GM03348 (cell line): ENCODE results near the gene CNN1.

ENCODE experiments used
- DNase-seq: peaks from one replicate; pipeline ENCODE4 v3.0.0; 2012; ENCODE audit warnings: low spot score

CNN1 gene

DNA sequence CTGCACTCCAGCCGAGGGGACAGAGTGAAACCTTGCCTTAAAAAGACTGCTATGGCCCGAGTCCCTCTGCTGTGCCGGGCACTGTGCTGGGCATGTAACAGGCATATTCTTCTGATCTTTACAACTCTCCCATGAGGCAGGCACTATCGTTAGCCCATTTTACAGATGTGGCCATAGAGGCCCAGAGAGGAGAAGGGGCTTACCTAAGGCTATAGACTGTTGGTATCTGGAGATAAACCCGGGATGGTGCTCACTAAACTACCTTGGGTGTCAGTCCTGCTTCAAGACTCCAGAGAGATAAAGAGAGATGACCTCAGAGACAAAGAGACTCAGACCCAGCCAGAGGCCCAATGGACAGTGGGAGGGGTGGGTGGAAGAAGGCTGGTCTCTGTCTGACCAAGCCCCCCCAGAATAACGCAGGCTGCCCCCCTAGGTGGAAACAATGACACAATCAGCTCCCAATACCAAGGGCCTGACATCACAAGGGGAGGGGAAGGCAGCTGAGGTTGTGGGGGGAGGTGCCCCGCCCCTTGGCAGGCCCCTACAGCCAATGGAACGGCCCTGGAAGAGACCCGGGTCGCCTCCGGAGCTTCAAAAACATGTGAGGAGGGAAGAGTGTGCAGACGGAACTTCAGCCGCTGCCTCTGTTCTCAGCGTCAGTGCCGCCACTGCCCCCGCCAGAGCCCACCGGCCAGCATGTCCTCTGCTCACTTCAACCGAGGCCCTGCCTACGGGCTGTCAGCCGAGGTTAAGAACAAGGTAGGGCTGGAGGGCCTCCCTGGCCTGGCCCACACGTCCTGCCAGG is at the start of gene CNN1:
Gene CNN1, plus strand, starts transcription at position 620 of the 805 bp plus-strand sequence. Its CDS starts 77 bp downstream, at position 697.
- peak; percentile 90 for DNase-seq

DNA sequence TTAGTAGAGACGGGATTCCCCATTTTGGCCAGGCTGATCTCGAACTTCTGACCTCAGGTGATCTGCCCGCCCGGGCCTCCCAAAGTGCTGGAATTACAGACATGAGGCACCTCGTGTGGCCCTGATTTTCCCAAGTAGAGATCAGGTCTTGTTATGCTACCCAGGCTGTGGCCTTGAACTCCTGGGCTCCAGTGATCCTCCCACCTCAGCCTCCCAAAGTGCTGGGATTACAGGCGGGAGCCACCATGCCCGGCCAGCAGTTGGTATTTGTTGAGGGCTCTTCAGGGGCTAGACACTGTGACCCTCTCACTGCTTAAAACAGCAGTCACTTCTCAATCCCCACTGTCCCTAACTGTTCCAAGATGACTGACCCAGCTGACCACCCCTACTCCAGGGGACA is 49.3 kb upstream of the CNN1 start:
- DNase-seq: no peak

DNA sequence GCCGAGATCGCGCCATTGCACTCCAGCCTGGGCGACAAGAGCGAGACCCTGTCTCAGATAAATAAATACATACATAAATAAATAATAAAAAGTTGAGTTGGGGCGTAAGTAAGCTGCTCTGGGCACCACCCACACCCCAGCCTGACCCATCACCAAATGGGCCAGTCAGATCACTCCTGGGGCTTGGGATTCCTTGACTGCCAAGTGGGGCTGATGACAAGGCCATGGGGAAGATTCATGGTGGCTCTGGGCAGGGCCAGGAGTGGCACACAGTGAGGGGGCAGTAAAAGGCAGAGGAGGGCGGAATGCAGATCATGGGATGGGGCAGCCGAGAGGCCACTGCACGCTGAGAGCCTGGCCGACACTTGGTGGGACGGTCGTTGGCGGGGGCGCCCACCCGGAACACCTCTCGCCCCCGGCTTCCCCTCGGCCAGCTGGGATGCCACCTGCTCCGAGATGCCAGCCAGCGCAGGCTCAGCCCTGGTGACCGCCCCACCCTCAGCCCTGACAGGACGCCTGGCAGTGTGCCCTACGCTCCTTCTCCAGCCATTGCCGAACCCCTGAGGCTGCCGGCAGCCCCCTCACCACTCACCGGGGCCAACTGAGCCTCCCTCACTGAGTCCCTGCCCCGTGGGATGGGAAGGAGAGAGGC is 43.9 kb upstream of the CNN1 start:
- DNase-seq: no peak

DNA sequence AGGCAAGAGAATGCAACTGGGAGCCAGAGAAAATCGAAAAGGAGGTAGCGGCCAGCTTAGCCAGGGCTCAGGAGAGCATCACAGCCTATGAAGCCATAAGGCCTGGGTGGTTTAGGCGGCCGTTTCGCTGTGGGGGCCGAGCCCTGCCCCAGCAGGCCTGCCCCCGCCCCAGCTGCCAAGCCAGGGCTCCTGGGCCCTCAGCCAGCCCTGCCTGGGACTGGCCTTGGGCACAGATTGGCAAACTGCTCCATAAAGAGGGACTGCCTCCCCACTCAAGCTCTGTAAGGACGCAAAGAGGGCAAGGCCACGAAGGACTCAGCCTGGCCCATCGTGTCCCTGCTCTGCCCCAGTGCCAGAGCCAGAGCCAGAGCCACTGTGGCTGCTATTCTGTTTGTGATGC is 43.2 kb upstream of the CNN1 start:
- DNase-seq: no peak

DNA sequence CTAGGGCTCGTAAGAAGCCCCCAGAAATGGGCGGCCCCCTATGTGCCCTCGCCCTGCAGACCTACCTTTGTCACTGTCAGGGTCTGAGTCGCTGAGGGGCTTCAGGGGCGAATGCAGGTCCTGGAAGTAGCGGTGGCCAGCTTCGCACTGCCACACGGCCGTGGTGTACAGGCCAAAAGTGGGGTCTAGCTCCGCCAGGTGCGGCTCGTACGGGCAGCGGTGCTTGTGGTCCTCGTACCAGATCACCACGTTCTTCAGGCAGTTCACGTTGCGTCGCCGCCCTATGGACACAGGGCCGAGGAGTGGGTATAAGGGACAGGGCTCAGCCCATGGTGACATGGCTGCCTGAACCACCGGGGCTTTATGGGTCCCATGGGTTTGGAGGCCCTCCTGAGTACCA is 42.8 kb upstream of the CNN1 start:
- no peak for DNase-seq

DNA sequence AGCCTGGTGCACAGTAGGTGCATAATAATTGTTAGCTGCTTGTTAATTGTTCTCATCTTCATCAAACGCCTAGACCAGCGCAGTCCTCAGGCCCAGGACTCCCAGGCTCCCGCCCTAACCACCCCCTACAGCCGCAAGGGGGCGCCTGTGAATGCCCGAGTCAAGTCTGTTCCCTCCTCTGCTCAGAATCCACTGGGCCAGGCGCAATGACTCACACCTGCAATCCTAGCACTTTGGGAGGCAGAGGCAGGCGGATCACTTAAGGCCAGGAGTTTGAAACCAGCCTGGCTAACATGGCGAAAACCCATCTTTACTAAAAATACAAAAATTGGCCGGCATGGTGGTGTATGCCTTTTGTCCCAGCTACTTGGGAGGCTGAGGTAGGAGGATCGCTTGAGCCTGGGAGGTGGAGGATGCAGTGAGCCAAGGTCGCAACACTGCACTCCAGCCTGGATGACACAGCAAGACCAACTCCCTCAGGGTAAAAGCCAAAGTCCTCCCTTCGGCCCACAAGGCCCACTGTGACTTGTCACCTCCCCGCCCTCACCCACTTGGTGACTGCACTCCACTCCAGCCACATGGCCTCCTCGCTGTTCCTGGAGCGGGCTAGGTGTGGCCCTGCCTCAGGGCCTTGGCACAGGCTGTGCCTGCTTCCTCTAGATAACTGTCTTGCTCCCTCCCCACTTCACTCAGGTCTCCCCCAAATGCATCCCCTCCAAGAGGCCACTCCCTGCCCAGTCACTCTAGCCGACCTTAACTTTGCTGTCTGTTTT is 42.1 kb upstream of the CNN1 start:
- peak; percentile 89 for DNase-seq

DNA sequence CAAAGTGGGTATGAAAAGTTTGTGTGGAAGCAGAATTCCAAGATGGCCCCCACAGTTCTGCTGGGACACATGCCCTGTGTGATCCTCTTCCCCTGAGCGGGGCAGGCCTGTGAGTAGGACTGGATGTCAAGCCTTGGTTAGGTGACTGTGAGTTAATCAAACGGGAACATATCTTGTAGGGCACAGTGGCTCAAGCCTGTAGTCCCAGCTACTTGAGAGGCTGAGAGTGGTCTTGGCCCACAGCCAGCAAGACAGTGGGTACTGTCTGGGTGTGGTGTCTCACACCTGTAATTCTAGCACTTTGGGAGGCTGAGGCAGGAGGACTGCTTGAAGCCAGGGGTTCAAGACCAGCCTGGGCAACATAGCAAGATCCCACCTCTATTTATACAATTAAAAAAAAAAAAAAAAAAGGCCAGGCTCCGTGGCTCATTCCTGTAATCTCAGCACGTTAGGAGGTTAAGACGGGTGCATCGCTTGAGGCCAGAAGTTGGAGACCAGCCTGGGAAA is 39.4 kb upstream of the CNN1 start:
- no peak for DNase-seq

DNA sequence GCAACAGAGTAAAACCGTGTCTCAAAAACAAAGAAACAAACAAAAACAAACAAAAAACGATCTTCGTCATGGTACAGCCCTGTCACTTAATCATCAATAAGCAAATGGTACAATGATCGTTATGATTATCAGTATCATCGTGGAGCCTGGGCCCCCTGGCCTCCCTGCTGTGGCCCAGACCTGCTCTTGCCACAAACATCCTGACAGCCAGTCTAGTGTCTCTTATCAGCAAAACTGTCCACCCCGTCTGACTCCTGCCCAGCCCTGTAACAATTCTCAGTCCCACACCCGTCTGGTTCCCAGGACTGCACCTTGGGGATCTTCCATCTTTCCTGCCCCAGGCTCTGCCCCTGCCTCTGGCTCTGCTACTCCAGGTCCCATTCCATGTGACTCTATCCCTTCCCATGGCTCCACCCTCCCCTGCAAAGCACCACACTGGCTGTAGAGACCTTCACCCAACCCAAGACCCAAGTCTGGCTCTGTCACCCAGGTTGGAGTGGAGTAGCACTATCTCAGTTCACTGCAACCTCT is 38.7 kb upstream of the CNN1 start:
- no peak for DNase-seq

DNA sequence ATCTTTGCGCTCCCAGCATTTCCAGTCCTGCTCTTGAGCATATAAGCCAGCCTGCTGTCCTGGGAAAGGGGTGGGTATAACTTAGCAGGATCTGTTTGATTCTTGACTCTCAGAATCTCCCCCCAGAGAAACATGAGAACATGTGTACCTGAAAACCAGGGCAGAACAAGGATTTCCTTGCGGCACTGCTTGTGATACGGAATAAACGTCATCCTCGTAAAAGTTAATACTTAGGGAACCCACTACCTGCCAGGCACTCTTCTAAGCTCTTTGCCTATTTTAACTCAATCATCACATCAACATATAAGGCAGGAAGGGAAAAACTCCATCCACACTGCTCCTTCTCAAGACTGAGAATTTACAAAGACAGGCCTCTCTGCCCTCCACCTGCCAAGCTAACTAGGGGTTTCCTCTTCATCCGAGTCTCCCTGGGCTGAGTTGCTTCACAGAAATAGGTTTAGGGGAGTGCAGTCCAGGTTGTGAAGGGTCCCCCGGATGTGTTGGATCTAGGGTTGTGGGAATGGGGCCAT is 34.1 kb upstream of the CNN1 start:
- no peak for DNase-seq

DNA sequence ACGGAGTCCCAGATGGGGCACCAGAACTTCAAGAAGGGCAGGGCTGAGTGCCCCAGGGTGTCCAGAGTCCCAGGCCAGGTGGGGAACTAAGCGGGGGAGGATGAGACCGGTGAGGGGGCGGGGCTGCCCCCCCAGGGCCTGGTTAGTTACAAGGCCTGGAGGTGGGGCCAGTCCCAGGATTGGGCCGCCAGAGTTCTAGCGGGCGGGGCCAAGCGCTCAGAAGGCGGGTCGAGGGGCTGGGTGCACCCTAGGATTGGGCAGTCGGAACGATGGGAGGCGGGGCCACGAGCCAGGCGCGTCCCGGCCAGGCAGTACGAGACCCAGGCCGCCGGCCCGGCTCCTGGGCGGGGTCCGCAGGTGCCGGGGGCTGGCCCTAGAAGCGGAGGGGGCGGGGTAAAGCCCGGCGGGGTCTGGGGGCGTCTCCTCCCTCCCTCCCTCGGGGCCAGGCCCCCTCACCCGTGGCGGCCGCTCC is 33.6 kb upstream of the CNN1 start:
- DNase-seq: peak; percentile 99

DNA sequence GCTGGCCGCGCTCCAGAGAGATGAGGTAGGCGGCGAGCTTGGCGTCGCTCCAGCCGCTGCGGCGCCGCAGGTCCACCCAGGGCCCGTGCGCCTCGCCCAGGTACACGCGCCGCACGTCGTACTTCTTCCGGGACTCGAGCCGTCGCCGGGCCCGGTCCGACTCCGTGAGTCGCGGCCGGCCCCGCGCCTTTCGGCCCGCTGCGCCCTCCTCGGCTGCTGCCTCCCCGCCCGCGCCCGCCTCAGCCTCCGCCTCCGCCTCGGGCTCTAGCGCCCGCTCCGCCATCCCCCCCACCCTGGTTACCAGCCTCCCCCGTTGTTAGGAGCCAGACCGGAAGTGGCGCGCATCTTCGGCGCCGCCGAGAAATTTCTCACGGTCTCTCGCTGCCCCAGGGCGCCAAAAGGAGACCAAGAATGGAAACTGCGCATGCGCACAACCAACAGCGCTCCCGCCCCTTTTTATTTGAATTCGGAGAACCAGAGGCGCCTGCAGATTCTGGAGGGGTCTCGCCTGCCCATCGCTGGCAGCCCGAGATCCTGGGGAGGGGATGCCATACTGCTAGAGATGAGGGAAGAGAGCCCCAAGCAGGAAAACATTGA is 33.0 kb upstream of the CNN1 start, which contains the start of gene ZNF653:
Gene ZNF653, minus strand, starts transcription at position 336 of the 597 bp plus-strand sequence. Its CDS starts 53 bp downstream, at position 283.
- peak; percentile 98 for DNase-seq

DNA sequence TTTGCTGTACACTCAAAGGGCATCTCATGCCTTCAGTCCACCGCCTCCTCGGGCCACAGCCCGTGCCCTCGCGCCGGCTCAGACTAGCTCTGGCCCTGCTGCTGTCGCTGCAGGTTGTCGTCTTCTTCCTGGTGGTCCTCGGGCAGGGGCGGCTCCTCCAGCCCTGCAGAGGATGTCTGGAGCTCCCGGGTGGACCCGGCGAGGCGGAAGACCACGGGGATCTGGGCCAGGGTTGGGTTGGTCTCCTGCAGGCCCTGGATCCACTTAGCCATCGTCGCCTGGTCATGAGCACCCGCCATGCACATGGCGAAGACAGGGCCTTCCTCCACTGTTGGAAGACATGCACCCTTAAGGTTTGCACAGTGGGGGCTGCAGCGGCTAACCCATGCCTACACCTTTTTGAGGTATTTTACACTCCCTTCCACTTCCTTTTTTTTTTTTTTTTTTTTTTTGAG is 32.5 kb upstream of the CNN1 start:
- no peak for DNase-seq

DNA sequence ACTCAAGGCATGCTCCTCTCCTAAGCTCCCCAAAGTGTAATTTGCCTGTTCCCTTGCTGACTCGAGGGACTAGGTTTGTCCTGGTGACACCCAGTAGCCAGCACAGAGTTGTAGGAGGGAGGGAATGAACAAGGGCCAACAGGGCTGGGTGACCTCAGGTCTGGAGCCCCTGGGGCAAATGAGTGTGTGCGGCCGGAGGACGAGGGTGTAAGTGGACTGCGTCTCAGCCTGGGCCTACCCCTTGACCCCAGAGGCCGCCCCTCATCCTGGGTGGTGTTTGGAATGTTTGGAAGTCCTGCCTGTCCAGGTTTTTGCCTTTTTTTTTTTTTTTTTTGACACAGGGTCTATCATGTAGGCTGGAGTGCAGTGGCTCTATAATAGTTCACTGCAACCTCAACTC is 31.7 kb upstream of the CNN1 start:
- DNase-seq: no peak

DNA sequence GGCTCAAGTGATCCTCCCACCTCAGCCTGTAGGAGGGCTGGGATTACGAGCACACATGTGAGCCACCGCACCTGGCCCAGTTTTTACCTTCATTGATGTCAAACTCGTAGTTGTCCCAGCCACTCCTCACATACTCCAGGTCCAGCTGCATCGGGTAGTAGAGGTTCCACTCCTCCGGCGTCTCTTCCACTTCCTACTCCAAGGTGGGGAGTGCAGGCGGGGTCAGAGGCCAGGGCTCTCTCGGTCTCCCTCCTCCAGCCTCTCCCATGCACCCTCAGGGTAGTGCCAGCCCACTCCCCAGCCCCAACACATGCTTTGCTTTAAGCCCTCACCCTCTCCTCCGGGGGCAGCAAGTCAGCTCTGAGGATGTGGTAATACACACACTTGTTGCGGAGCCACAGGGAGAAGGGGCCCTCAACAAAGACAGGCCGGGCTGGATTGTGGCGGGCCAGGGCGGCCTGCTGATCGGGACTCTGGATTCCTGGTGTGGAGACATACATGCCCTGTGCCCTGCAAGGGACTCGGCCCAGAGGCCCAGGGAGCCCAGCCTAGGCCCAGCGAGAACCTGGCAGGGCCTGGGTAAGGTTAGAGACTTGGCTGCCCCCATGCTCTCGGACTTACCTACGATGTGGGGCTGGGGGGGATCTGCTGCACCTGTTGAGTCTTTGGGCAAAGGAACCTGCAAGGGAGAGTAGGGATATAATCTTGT is 31.1 kb upstream of the CNN1 start:
- no peak for DNase-seq

DNA sequence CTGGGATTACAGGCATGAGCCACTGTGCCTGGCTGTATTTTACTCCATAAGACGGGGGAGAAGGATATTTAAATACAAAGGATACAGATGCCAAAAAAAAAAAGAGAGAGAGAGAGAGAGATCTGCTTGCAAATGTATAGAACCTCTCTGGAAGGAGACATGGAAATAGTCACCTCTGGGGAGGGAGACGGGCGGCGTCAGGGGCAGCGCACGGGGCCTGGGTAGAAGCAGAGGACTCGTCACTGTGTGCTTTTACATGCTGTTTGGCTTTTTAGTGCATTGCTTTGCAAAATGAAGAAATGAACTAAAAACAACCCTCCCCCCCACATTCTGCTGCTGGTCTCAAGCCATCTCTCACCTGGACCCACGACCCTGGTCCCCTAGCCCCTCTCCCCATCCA is 28.2 kb upstream of the CNN1 start:
- DNase-seq: no peak

DNA sequence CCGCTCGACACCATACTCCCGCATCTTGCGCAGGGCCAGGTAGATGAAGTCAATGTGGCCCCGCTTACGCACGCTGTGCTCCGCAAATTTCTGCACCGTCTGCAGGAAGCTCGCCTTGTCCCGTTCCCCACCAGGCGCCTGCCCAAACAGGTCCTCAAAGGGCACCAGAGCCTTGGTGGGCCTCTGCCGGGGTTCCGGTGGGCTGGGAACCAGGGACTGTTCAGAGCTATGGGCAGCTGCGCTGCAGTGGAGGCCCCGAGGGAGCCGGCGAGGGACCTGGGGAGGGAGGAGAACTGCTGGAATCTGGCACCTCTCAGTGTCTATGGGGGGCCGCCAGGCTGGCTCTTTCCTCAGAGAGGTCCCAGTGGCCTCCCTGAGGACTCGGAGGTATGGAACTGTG is 24.7 kb upstream of the CNN1 start:
- DNase-seq: no peak

DNA sequence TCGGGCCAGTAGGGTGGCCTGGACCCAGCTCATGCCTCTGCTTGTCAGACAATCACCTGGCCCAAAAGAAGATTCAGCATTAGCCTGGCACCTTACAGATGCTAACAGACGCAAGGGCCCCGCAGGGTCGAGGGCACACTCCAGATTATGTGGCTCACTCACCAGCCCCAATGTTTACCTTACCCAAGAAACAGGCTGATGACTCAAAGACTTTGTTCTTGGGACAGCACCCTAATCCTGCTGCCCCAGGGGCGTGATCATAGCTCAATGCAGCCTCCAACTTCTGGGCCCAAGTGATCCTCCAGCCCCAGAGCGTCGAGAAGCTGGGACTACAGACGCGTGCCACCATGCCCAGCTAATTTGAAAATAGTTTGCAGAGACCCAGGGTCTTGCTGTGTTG is 19.5 kb upstream of the CNN1 start:
- DNase-seq: no peak

DNA sequence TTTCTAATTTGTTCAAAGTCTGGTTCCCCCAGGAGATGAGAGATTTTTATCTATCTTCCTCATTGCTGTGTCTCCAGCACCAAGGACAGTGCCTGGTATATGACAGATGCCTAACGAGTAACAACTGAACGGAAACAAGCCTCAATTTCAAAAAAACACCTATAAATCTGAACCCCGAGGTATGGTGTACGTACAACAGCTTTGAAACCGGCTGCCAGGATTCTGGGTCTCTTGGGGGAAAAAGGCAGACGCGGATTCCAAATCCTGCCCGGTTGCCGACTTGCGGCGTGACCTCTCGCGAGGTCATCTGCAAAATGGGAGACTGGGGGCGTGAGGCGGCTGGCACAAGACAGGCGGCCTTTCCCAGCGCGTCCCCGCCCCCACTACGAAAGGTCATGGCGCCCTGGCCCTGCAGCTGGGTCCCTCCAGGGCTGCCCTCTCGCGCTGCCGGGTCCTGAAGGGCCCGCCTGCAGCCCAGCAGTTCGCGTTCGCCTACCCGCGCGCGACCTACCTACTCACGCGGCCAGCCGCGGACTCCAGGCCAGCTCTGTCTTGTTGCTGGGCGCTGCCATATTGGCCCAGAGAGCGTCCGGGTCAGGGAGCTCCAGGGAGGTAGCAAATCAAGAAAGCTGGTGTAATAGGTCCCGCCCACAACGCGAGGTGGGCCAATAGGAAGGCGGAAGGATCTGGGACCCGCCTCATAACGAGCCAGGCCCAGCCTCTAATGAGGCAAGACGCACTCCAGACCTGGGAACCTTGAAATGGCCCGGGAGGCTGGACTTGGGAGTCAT is 9.9 kb upstream of the CNN1 start, which contains the start of gene ECSIT:
Gene ECSIT, minus strand, starts transcription at position 584 of the 791 bp plus-strand sequence. CDS start 9,964 bp downstream, outside the sequence.
- DNase-seq: peak; percentile 98

DNA sequence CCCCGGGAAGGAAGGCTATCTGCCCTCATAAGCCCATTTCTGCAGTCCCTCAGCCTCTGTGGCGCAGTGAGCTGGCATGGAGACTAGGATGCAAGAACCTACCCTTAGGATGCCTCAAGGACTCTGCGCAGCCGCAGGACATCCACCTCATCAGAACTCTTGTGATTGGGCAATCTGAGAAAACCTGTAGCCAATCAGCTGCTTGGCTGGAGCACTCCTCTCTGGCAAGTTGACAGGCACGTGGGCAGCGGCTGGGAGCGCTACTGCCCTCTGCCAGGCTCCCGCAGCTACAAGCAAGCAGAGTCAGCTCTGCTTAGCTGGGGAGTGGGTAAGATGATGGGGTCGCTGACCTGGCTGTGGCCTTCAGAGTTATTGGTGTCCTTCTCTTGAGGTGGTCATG is 8.2 kb upstream of the CNN1 start:
- peak; percentile 50 for DNase-seq

DNA sequence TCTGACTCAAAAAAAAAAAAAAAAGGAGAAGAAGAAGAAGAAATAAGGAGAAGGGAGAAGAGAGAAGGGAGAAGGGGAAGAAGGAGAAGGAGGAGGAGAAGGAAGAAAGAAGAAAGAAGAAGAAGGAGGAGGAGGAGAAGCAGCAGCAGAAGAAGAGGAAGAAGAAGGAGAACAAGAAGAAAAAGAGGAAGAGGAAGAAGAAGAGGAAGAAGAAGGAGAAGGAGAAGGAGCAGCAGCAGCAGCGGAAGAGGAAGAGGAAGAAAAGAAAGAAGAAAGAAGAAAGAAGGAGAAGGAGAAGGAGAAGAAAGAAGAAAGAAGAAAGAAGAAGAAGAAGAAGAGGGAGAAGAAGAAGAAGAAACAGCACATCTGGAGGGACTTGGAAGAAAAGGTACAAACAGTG is 4.1 kb upstream of the CNN1 start:
- no peak for DNase-seq
